Measurements from ENCODE around the gene SPDYE6. TPM values are rescaled to one million over a fixed set of nuclear protein-coding genes. Genes with fewer than 3 reads are reported as not detected.

Gene SPDYE6
- total and polyA plus RNA-seq, 10 of the 15 experiments (the other 5 are each of a cell fraction or from before 2014, with no cell fraction given) = 0.05 to 2.3 (median 1.00) TPM; not detected in 6

- SMC1A ChIA-PET (ENCODE audit: uncharacterized antibody, unreplicated experiment) = interaction anchor here (0.7 to 2.3 kb wide), 16 partner anchors 9 to 116 kb away, joined by 3 to 9 read pairs (median 4); partner anchors contain the start of gene ORAI2
- Histone ChIP-seq H3K4me2 (ENCODE audit: control insufficient read depth, insufficient read depth) (peak within 1 kb of the TSS; percentile 97), H2AFZ (ENCODE audit: control insufficient read depth, low read depth, low read length) (peak within 1 kb of the TSS; percentile 46), H3K27me3 (replicated peaks in 1 of 2; ENCODE audit: control insufficient read depth in 2 of 2, insufficient read depth in 2 of 2, low read length in 1 of 2) (no peaks in the 10 kb centered on the region), H3K9me3 (replicated peaks; ENCODE audit: control insufficient read depth, insufficient read depth, low read length) (no peaks in the 10 kb centered on the region), H3K27ac (ENCODE audit: control insufficient read depth, insufficient read depth) (peak within 1 kb of the TSS; percentile 88), H4K20me1 (ENCODE audit: control insufficient read depth, insufficient read depth) (no peaks in the 10 kb centered on the region), H3K4me1 (ENCODE audit: control insufficient read depth, insufficient read depth, low read length) (peaks cover 10% of the 10 kb centered on the region), H3K36me3 (ENCODE audit: control insufficient read depth in 2 of 2, insufficient read depth in 2 of 2, low read length in 1 of 2) (peaks cover 4 to 33% of the 10 kb centered on the region in 2 experiments), H3K79me2 (ENCODE audit: control insufficient read depth, insufficient read depth, low read length) (peaks cover 13% of the 10 kb centered on the region), H3K4me3 (peak within 1 kb of the TSS; percentile 97), H3K9ac (ENCODE audit: control insufficient read depth, insufficient read depth, low read length) (peak within 1 kb of the TSS; percentile 96)
- in situ Hi-C loops (cut with MboI) = no loop called here
- no TSS peak for BruUV-seq (replicated peaks)
- peak; percentile 96 for DNase-seq (ENCODE audit: low read depth, low spot score)
- peak; percentile 98 for FAIRE-seq
- POLR2A ChIA-PET = interaction anchor here (0.6 to 1.8 kb wide), 7 partner anchors 30 to 1721 kb away, joined by 3 to 8 read pairs (median 4); partner anchors contain the start of gene SH2B2
- ATAC-seq = peak; percentile 99
- CTCF ChIA-PET = interaction anchor here (0.8 to 13.5 kb wide), 10 partner anchors 9 to 115 kb away, joined by 3 to 205 read pairs (median 6); no protein-coding TSS in a partner anchor
- intact Hi-C loops (cut with micrococcal nuclease; ENCODE audit: unreplicated experiment) = loop anchor here (1.0 to 10.0 kb wide), 2 partner anchors 117 to 851 kb away; no protein-coding TSS in a partner anchor
- under 1% methylated on average over 56 of the region's 59 CpGs for WGBS (ENCODE audit: insufficient coverage, insufficient replicate concordance, low lambda C conversion rate, missing lambda C conversion rate)
- RAD21 ChIA-PET (ENCODE audit: unreplicated experiment) = interaction anchor here (1.0 to 5.2 kb wide), 8 partner anchors 12 to 116 kb away, joined by 4 to 24 read pairs (median 8); no protein-coding TSS in a partner anchor
- TF ChIP-seq TCF12 (IDR thresholded peaks at IDR 0.05; ENCODE audit: low read depth, low read length) (0 out of 2 replicates have a peak, but pooled peaks have one; percentile 24), BACH1 (IDR thresholded peaks at IDR 0.05; ENCODE audit: borderline replicate concordance) (peak; percentile 74), CHD4 (IDR thresholded peaks at IDR 0.05) (no peak), ZNF384 (IDR thresholded peaks at IDR 0.05; ENCODE audit: borderline replicate concordance, low read depth, low read length) (no peak; the same call in 1 of the 2 replicates), ZNF24 (IDR thresholded peaks at IDR 0.05) (no peak), TAF1 (IDR thresholded peaks at IDR 0.05; ENCODE audit: borderline replicate concordance, low read depth, low read length) (no peak; the same call in 1 of the 2 replicates), POLR2AphosphoS2 (IDR thresholded peaks at IDR 0.05; ENCODE audit: low read depth, low read length) (peak; percentile 99), FOXK2 (IDR thresholded peaks at IDR 0.05) (no peak), NRF1 (conservative IDR thresholded peaks at IDR 0.05; ENCODE audit: low read depth, low read length) (no peak), JUNB (IDR thresholded peaks at IDR 0.05) (no peak), ATF3 (IDR thresholded peaks at IDR 0.05; ENCODE audit: borderline replicate concordance, extremely low read depth, low read depth, low read length) (peak; percentile 87), USF2 (IDR thresholded peaks at IDR 0.05; ENCODE audit: borderline replicate concordance, low read depth, low read length) (no peak; the same call in 1 of the 2 replicates), ZNF274 (IDR thresholded peaks at IDR 0.05; ENCODE audit: insufficient read depth, insufficient read length) (no peak), CTCF (IDR thresholded peaks at IDR 0.05 in 2 of 3, conservative IDR thresholded peaks at IDR 0.05 in 1 of 3; ENCODE audit: control insufficient read depth in 2 of 3, extremely low read depth in 1 of 3, insufficient read depth in 1 of 3, low read depth in 3 of 3, low read length in 3 of 3) (no peak), IRF3 (IDR thresholded peaks at IDR 0.05) (no peak), STAT1 (conservative IDR thresholded peaks at IDR 0.05) (no peak), CREM (IDR thresholded peaks at IDR 0.05; ENCODE audit: low read depth) (peak; percentile 99), HDAC6 (IDR thresholded peaks at IDR 0.05; ENCODE audit: unreplicated experiment) (no peak), RAD21 (IDR thresholded peaks at IDR 0.05; ENCODE audit: insufficient read depth, low read depth, low read length) (no peak), IRF4 (IDR thresholded peaks at IDR 0.05; ENCODE audit: low read depth, low read length) (peak; percentile 86)
These were observed 39.8 kb upstream of the SPDYE6 start, which contains the start of gene PRKRIP1 for GRCh38 chr7:102395873-102396709. Gene PRKRIP1 (plus strand): TSS chr7:102396363. CDS start chr7:102396412, 49 bp downstream.

Data from GM12878 (cell line).